Measurements from ENCODE around the gene LBH. TPM values are rescaled to one million over a fixed set of nuclear protein-coding genes. Genes with fewer than 3 reads are reported as not detected.

LBH gene
- total RNA-seq, 4 donors from 2014 or later, result 104 to 206 (median 126) TPM

DNA sequence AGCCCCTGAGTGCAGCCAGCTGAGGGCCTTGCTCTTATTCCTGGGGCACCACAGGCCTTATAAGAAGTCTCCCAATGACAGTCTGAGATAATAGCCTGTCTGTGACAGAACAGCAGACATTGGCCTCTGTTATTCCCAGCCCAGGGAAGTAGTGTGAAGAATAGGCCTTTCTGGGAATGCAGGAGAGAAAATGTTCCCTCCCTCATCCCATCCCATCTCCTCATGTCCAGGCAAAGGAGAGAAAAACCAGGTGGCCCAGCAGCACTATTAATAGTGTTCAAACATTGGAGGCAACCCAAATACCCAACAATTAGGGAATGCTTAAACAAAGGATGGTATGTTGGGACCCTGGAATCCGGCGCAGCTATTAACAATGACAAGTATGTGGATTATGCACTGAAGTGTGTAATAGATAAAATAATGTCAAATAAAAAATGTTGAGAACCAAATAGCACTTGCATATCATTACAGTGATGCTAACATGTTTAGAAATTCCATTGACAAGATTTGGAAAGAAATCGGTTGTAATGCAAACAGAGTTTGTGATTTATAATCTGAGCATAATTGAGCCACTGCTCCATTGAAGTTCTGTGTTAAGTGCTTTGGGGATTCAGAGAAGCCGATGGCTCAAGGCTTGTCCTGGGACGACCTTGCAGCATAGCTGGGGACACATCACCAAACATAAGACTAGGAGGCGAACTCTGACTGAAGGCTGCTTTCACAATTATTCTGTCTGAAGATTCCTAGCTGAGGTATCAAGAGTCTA lies 69.3 kb downstream of the LBH start:
- no peak for TF ChIP-seq POLR2A (IDR thresholded peaks at IDR 0.05)
- TF ChIP-seq, protein P1, sequence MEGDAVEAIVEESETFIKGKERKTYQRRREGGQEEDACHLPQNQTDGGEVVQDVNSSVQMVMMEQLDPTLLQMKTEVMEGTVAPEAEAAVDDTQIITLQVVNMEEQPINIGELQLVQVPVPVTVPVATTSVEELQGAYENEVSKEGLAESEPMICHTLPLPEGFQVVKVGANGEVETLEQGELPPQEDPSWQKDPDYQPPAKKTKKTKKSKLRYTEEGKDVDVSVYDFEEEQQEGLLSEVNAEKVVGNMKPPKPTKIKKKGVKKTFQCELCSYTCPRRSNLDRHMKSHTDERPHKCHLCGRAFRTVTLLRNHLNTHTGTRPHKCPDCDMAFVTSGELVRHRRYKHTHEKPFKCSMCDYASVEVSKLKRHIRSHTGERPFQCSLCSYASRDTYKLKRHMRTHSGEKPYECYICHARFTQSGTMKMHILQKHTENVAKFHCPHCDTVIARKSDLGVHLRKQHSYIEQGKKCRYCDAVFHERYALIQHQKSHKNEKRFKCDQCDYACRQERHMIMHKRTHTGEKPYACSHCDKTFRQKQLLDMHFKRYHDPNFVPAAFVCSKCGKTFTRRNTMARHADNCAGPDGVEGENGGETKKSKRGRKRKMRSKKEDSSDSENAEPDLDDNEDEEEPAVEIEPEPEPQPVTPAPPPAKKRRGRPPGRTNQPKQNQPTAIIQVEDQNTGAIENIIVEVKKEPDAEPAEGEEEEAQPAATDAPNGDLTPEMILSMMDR (IDR thresholded peaks at IDR 0.05), result no peak
- H3K4me3 ChIP-seq (replicated peaks in 1 of 3), result no peak overlapping the region
- WGBS, 2 donors, result 68 to 77% methylated on average over 6 of the region's 6 CpGs
- no peaks in the 10 kb centered on the region for H3K9me3 ChIP-seq
- DNase-seq, result no peak
- no peaks in the 10 kb centered on the region for H3K27me3 ChIP-seq
- peak overlapping the region in 1 of 3 donors; percentile 48 for H3K27ac ChIP-seq
- no peaks in the 10 kb centered on the region for H3K36me3 ChIP-seq
- peaks cover 15 to 25% of the 10 kb centered on the region in 2 donors for H3K4me1 ChIP-seq
- intact Hi-C loops (cut with DNase I), result no loop called here

GRCh38 chr2:30301551-30301950 lies 70.2 kb downstream of the LBH start:
- no peak for TF ChIP-seq POLR2A (IDR thresholded peaks at IDR 0.05)
- TF ChIP-seq, protein P1 (IDR thresholded peaks at IDR 0.05), result no peak
- WGBS, 2 donors, result 80 to 84% methylated on average over 7 of the region's 7 CpGs
- Histone ChIP-seq H3K27me3 (no peaks in the 10 kb centered on the region), H3K27ac (peak overlapping the region in 1 of 3 donors; percentile 9), H3K4me3 (replicated peaks in 1 of 3) (no peak overlapping the region), H3K9me3 (no peaks in the 10 kb centered on the region), H3K36me3 (no peaks in the 10 kb centered on the region), H3K4me1 (peaks cover 15 to 25% of the 10 kb centered on the region in 2 donors)
- intact Hi-C loops (cut with DNase I), result no loop called here
- peak; percentile 26 to 33 for DNase-seq

DNA sequence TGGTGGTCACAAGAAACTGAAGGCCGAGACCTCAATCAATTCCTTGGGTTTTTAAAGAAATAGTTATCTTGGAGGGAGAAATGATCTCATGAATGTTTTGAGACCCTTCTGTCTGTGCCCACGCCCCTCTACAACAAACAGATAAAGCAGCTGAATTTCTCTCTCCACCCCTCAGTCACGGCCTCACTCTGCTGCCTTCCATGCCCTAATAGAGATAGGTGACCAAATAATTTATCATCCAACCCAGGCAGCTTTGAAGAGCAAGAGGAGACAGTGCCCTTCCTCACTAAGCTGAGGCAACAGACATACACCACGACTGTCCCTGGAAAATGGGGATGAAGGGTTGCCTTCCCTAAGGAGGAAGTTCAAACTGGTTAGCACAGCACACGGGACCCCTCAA lies 71.2 kb downstream of the LBH start:
- 90 to 91% methylated on average over 5 of the region's 5 CpGs for WGBS, 2 donors
- TF ChIP-seq POLR2A (IDR thresholded peaks at IDR 0.05), result no peak
- TF ChIP-seq, protein P1 (IDR thresholded peaks at IDR 0.05), result no peak
- peaks cover 15 to 25% of the 10 kb centered on the region in 2 donors for H3K4me1 ChIP-seq
- intact Hi-C loops (cut with DNase I), result no loop called here
- no peak for DNase-seq
- H3K9me3 ChIP-seq, result no peaks in the 10 kb centered on the region
- H3K27ac ChIP-seq, result no peak overlapping the region
- H3K4me3 ChIP-seq (replicated peaks in 1 of 3), result no peak overlapping the region
- H3K27me3 ChIP-seq, result no peaks in the 10 kb centered on the region
- H3K36me3 ChIP-seq, result no peaks in the 10 kb centered on the region

- H3K36me3 ChIP-seq, result no peaks in the 10 kb centered on the region
- H3K27ac ChIP-seq, result no peak overlapping the region
- TF ChIP-seq, protein P1 (IDR thresholded peaks at IDR 0.05), result no peak
- TF ChIP-seq POLR2A (IDR thresholded peaks at IDR 0.05), result no peak
- H3K27me3 ChIP-seq, result no peaks in the 10 kb centered on the region
- DNase-seq, result no peak
- WGBS, 2 donors, result 96% methylated on average over 11 of the region's 11 CpGs
- intact Hi-C loops (cut with DNase I), result no loop called here
- H3K4me1 ChIP-seq, result peaks cover 15 to 25% of the 10 kb centered on the region in 2 donors
- H3K9me3 ChIP-seq, result no peaks in the 10 kb centered on the region
- no peak overlapping the region for H3K4me3 ChIP-seq (replicated peaks in 1 of 3)
These were observed 71.8 kb downstream of the LBH start for GRCh38 chr2:30303095-30303494.

GRCh38 chr2:30305235-30305634 lies 73.9 kb downstream of the LBH start:
- H3K27me3 ChIP-seq, result no peaks in the 10 kb centered on the region
- H3K9me3 ChIP-seq, result no peaks in the 10 kb centered on the region
- H3K4me1 ChIP-seq, result peaks cover 11 to 22% of the 10 kb centered on the region in 2 donors
- no peaks in the 10 kb centered on the region for H3K36me3 ChIP-seq
- no peak for DNase-seq
- H3K27ac ChIP-seq, result no peak overlapping the region
- TF ChIP-seq, protein P1 (IDR thresholded peaks at IDR 0.05), result no peak
- TF ChIP-seq POLR2A (IDR thresholded peaks at IDR 0.05), result no peak
- H3K4me3 ChIP-seq (replicated peaks in 1 of 3), result no peak overlapping the region
- intact Hi-C loops (cut with DNase I), result no loop called here

Data from thyroid gland (tissue), 4 donors.